ENCODE data around the gene RNF167. TPM values are rescaled to one million over a fixed set of nuclear protein-coding genes. Genes with fewer than 3 reads are reported as not detected.

Gene RNF167
- total and polyA plus RNA-seq, 2 donors from 2014 or later: 95.0 to 188 TPM

DNA sequence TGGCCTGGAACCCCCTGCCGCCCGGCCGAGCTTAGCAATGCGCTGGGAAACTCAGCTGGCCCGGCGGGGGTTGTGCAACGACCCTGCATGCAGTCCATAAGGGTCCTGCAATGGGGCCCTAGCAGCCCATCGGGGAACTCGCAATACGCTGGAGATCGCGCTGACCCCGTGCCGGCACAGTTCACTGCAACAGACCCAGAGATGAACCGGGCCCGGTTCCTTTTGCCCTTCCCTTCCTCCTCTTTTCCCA, 597 bp upstream of the RNF167 start:
- H3K4me1 ChIP-seq (ENCODE audit: control insufficient read depth in 2 of 3, insufficient read depth in 2 of 3, low read depth in 1 of 3, low read length in 3 of 3): peaks cover 5 to 26% (median 18%) of the 10 kb centered on the region in 3 donors
- peak overlapping the region; percentile 80 to 95 (median 81) for H3K4me3 ChIP-seq (ENCODE audit: low read length in 3 of 3)
- intact Hi-C loops (cut with DNase I): no loop called here
- H3K36me3 ChIP-seq (ENCODE audit: control insufficient read depth in 2 of 3, insufficient read depth in 3 of 3, low read length in 3 of 3): peaks cover 0 to 32% (median 17%) of the 10 kb centered on the region in 3 donors
- H3K27ac ChIP-seq (ENCODE audit: low read depth in 2 of 2, low read length in 2 of 2): peak overlapping the region; percentile 86 to 87
- FAIRE-seq: no peak
- TF ChIP-seq, protein P1, sequence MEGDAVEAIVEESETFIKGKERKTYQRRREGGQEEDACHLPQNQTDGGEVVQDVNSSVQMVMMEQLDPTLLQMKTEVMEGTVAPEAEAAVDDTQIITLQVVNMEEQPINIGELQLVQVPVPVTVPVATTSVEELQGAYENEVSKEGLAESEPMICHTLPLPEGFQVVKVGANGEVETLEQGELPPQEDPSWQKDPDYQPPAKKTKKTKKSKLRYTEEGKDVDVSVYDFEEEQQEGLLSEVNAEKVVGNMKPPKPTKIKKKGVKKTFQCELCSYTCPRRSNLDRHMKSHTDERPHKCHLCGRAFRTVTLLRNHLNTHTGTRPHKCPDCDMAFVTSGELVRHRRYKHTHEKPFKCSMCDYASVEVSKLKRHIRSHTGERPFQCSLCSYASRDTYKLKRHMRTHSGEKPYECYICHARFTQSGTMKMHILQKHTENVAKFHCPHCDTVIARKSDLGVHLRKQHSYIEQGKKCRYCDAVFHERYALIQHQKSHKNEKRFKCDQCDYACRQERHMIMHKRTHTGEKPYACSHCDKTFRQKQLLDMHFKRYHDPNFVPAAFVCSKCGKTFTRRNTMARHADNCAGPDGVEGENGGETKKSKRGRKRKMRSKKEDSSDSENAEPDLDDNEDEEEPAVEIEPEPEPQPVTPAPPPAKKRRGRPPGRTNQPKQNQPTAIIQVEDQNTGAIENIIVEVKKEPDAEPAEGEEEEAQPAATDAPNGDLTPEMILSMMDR (IDR thresholded peaks at IDR 0.05; ENCODE audit: borderline replicate concordance, extremely low read depth, insufficient read depth): no peak
- no peaks in the 10 kb centered on the region for H3K27me3 ChIP-seq (ENCODE audit: control insufficient read depth, insufficient read depth, low read length)
- peak in 3 of 5 donors; percentile 44 to 86 (median 54) for DNase-seq
- H3K9ac ChIP-seq (ENCODE audit: low read length in 3 of 3): peak overlapping the region; percentile 45 to 96 (median 67)
- no peaks in the 10 kb centered on the region for H3K9me3 ChIP-seq (ENCODE audit: control insufficient read depth in 2 of 3, insufficient read depth in 1 of 3, low read length in 3 of 3)

DNA sequence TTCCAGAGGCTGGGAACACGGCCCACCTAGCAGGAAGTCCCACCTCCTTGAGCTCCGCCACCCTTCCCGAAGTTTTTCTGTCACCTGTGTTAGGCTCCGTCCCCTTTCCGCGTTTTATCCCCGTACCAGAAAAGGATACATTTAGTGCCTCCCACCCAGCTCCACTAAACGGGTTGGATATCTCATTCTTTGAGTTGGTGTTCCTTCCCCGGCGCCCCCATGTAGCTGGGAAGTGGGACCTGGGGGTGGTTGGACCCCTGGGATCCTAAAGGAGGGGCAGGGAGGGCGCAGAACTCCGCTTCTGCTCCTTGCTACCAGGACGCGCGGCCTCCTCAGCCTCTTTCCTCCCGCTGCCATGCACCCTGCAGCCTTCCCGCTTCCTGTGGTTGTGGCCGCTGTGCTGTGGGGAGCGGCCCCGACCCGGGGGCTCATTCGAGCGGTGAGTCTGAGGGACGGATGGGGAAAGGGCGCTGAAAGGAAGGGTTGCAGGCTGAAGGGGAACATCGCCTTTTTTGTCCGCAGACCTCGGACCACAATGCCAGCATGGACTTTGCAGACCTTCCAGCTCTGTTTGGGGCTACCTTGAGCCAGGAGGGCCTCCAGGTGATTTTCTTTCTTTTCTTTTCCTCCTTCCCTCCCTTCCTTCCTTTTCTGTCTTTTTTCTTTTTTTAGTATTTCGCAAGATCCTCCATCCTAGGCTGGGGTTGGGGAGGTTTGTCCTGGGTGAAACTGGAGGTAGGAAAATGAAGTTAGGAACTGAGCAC, 669 bp downstream of the RNF167 start:
- Histone ChIP-seq H3K27ac (ENCODE audit: low read depth in 2 of 2, low read length in 2 of 2) (peak overlapping the region; percentile 86 to 87), H3K4me3 (ENCODE audit: low read length in 3 of 3) (peak overlapping the region; percentile 68 to 95 (median 84)), H3K9me3 (ENCODE audit: control insufficient read depth in 2 of 3, insufficient read depth in 1 of 3, low read length in 3 of 3) (no peaks in the 10 kb centered on the region), H3K27me3 (ENCODE audit: control insufficient read depth, insufficient read depth, low read length) (no peaks in the 10 kb centered on the region), H3K36me3 (ENCODE audit: control insufficient read depth in 2 of 3, insufficient read depth in 3 of 3, low read length in 3 of 3) (peaks cover 2 to 36% (median 22%) of the 10 kb centered on the region in 3 donors), H3K4me1 (ENCODE audit: control insufficient read depth in 2 of 3, insufficient read depth in 2 of 3, low read depth in 1 of 3, low read length in 3 of 3) (peaks cover 5 to 37% (median 18%) of the 10 kb centered on the region in 3 donors), H3K9ac (ENCODE audit: low read length in 3 of 3) (peak overlapping the region; percentile 34 to 87 (median 68))
- FAIRE-seq: no peak
- intact Hi-C loops (cut with DNase I): no loop called here
- TF ChIP-seq, protein P1 (IDR thresholded peaks at IDR 0.05; ENCODE audit: borderline replicate concordance, extremely low read depth, insufficient read depth): no peak
- peak in 2 of 5 donors; percentile 60 to 90 for DNase-seq

DNA sequence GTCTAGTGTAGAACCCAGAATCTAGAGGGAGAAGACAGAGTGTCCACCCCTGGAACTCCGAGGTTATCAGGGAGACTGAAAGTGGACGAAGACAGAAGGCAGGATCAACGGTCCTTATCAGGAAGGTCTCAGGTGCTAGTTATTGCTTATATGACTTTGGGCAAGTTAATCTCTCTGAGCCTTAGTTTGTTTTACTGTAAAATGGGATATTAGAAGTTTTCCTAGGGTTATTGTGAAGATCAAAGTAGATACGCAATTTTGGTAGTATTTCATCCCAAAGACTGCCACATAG, 1.2 kb downstream of the RNF167 start:
- Histone ChIP-seq H3K27ac (ENCODE audit: low read depth in 2 of 2, low read length in 2 of 2) (no peak overlapping the region), H3K9me3 (ENCODE audit: control insufficient read depth in 2 of 3, insufficient read depth in 1 of 3, low read length in 3 of 3) (no peaks in the 10 kb centered on the region), H3K27me3 (ENCODE audit: control insufficient read depth, insufficient read depth, low read length) (no peaks in the 10 kb centered on the region), H3K4me3 (ENCODE audit: low read length in 3 of 3) (peak overlapping the region; percentile 68 to 95 (median 84)), H3K36me3 (ENCODE audit: control insufficient read depth in 2 of 3, insufficient read depth in 3 of 3, low read length in 3 of 3) (peaks cover 4 to 39% (median 24%) of the 10 kb centered on the region in 3 donors), H3K4me1 (ENCODE audit: control insufficient read depth in 2 of 3, insufficient read depth in 2 of 3, low read depth in 1 of 3, low read length in 3 of 3) (peaks cover 5 to 39% (median 20%) of the 10 kb centered on the region in 3 donors), H3K9ac (ENCODE audit: low read length in 3 of 3) (peak overlapping the region; percentile 34 to 87 (median 68))
- FAIRE-seq: no peak
- no peak for DNase-seq
- intact Hi-C loops (cut with DNase I): no loop called here
- TF ChIP-seq, protein P1 (IDR thresholded peaks at IDR 0.05; ENCODE audit: borderline replicate concordance, extremely low read depth, insufficient read depth): no peak

Measured in kidney (tissue), 14 donors.